Measurements from ENCODE around the gene ARHGAP42.

GRCh38 chr11:100949443-100949842, 262.4 kb downstream of the ARHGAP42 start:
- TF ChIP-seq POLR2AphosphoS5 (IDR thresholded peaks at IDR 0.05; ENCODE audit: borderline replicate concordance, low read depth, low read length), result no peak
- no peak for TF ChIP-seq EZH2 (IDR thresholded peaks at IDR 0.05)

All from SK-N-MC (cell line).